Liver (tissue), 9 donors: Measurements from ENCODE around the gene SIRPA. TPM values are rescaled to one million over a fixed set of nuclear protein-coding genes. Genes with fewer than 3 reads are reported as not detected.

Source experiments
- DNase-seq: peaks from one replicate; pipeline ENCODE4 v3.0.0-alpha.2; 2017; ENCODE audit warnings: low spot score
- H3K27ac ChIP-seq, 2 donors: one replicate each; pipeline ENCODE4 v1.7.0; 2013; ENCODE audit warnings: inconsistent platforms in 2 of 2, low read length in 2 of 2, control low read depth in 1 of 2, low read depth in 1 of 2, mild to moderate bottlenecking in 1 of 2
- H3K27me3 ChIP-seq, 4 donors: one replicate each; pipeline versions ENCODE4 v1.6.1 to v1.7.0; 2013; ENCODE audit warnings: low read length in 3 of 4, inconsistent platforms in 1 of 4, mild to moderate bottlenecking in 1 of 4, moderate library complexity in 1 of 4; ENCODE audit not compliant: control insufficient read depth in 4 of 4, insufficient read depth in 4 of 4
- H3K36me3 ChIP-seq, 4 donors: one replicate each; pipeline versions ENCODE4 v1.6.1 to v1.7.0; 2013; ENCODE audit warnings: low read length in 3 of 4, mild to moderate bottlenecking in 3 of 4, low read depth in 1 of 4, moderate library complexity in 1 of 4; ENCODE audit not compliant: control insufficient read depth in 4 of 4, insufficient read depth in 3 of 4
- H3K4me1 ChIP-seq, 4 donors: one replicate each; pipeline versions ENCODE4 v1.6.1 to v1.7.0; 2013; ENCODE audit warnings: low read length in 3 of 4, mild to moderate bottlenecking in 3 of 4, moderate library complexity in 1 of 4; ENCODE audit not compliant: control insufficient read depth in 4 of 4, insufficient read depth in 4 of 4
- H3K4me3 ChIP-seq, 3 donors: one replicate each; pipeline versions ENCODE4 v1.6.1 to v1.7.0; 2013; ENCODE audit warnings: low read length in 3 of 3, control low read depth in 1 of 3, low read depth in 1 of 3, mild to moderate bottlenecking in 1 of 3
- H3K9ac ChIP-seq, 2 donors: one replicate each; pipeline ENCODE4 v1.7.0; 2013; ENCODE audit warnings: low read length in 2 of 2, mild to moderate bottlenecking in 2 of 2, moderate library complexity in 2 of 2, control low read depth in 1 of 2, low read depth in 1 of 2
- H3K9me3 ChIP-seq, 4 donors: one replicate each; pipeline versions ENCODE4 v1.6.1 to v1.7.0; 2013; ENCODE audit warnings: low read length in 3 of 4; ENCODE audit not compliant: control insufficient read depth in 4 of 4
- FOXA2 ChIP-seq: IDR thresholded peaks from 2 replicates; pipeline ENCODE4 v1.6.1; 2016; ENCODE audit warnings: antibody characterized with exemption
- HNF4A ChIP-seq, 2 donors: conservative IDR thresholded peaks; 2 replicates each; pipeline ENCODE4 v1.6.1; 2016; ENCODE audit warnings: antibody characterized with exemption in 2 of 2, mild to moderate bottlenecking in 2 of 2
- JUND ChIP-seq, 2 donors: IDR thresholded peaks; 2 replicates each; pipeline ENCODE4 v1.6.1; 2016; ENCODE audit warnings: antibody characterized with exemption in 2 of 2
- NR2F2 ChIP-seq: IDR thresholded peaks from 2 replicates; pipeline ENCODE4 v1.6.1; 2016; ENCODE audit warnings: antibody characterized with exemption
- RAD21 ChIP-seq, 2 donors: IDR thresholded peaks; 2 replicates each; pipeline ENCODE4 v1.6.1; 2016; ENCODE audit warnings: antibody characterized with exemption in 2 of 2, mild to moderate bottlenecking in 2 of 2
- SP1 ChIP-seq: IDR thresholded peaks from 2 replicates; pipeline ENCODE4 v1.6.1; 2018; ENCODE audit warnings: antibody characterized with exemption, mild to moderate bottlenecking
- YY1 ChIP-seq: IDR thresholded peaks from 2 replicates; pipeline ENCODE4 v1.6.1; 2016; ENCODE audit warnings: antibody characterized with exemption, mild to moderate bottlenecking
- WGBS: extraction: QIAGEN DNeasy Blood & Tissue Kit; methylation state at CpG from one replicate; pipeline ENCODE4 v1.1.7; 2013; 5-methylcytosine and 5-hydroxymethylcytosine counted together
- polyA plus RNA-seq, 2 donors: library from polyadenylated mRNA; stranded (reverse) in 1 of 2; unstranded in 1 of 2; fragments of 200-250 nt in 1 of 2; fragments of >200 nt in 1 of 2; fragmentation: Nextera tagmentation in 1 of 2; extraction: Ambion mirVana in 1 of 2; gene quantifications; one replicate each; pipeline versions ENCODE4 v1.2.1 to v1.2.3, GENCODE V29; 2013 to 2015
- total RNA-seq, 2 donors: library from RNA; depleted of rRNA; stranded (reverse); fragments of >200 nt; gene quantifications; one replicate each; pipeline ENCODE4 v1.2.3, GENCODE V29; 2014
- TF ChIP-seq, protein P1 (sequence below): IDR thresholded peaks from 2 replicates; pipeline ENCODE4 v1.6.1; 2016; ENCODE audit warnings: antibody characterized with exemption
- TF ChIP-seq, protein P2 (sequence below): IDR thresholded peaks from 2 replicates; pipeline ENCODE4 v1.6.1; 2016; ENCODE audit warnings: antibody characterized with exemption
- TF ChIP-seq, protein P3 (sequence below): IDR thresholded peaks from 2 replicates; pipeline ENCODE4 v1.6.1; 2016; ENCODE audit warnings: antibody characterized with exemption
- TF ChIP-seq, protein P4 (sequence below): fragments of 150-350 bp; IDR thresholded peaks from 2 replicates; pipeline ENCODE4 v1.5.1; 2017; ENCODE audit warnings: improper control_type of control experiment, low read depth, low read length; ENCODE audit not compliant: missing input control
- donor health status: healthy.
- donor health status: healthy.
- donor health status: healthy.
- donor health status: healthy.
- donor health status: healthy.

Gene SIRPA
- total and polyA plus RNA-seq, 4 donors = 5.4 to 47.5 (median 23.2) TPM

DNA sequence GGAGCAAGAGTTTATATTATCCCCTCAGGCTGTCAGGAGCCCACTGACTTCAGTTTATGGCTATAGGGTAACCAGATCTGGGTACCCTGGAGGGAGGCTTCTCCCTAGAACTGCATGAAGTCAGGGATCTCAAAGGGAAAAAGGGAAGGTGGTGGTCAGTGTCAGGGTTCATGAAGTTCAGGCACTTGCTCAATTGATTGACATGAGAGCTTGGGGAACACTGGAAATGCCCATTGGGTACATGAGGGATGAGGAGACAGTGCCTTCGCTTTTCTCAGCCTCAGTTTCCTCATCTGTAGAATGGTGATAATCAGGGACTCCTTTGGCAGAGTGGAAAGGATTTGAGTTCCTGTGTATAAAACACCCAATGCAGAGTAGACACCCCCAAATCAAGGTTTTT, 22.6 kb downstream of the SIRPA start:
- DNase-seq = no peak
- no peaks in the 10 kb centered on the region for H3K27me3 ChIP-seq

DNA sequence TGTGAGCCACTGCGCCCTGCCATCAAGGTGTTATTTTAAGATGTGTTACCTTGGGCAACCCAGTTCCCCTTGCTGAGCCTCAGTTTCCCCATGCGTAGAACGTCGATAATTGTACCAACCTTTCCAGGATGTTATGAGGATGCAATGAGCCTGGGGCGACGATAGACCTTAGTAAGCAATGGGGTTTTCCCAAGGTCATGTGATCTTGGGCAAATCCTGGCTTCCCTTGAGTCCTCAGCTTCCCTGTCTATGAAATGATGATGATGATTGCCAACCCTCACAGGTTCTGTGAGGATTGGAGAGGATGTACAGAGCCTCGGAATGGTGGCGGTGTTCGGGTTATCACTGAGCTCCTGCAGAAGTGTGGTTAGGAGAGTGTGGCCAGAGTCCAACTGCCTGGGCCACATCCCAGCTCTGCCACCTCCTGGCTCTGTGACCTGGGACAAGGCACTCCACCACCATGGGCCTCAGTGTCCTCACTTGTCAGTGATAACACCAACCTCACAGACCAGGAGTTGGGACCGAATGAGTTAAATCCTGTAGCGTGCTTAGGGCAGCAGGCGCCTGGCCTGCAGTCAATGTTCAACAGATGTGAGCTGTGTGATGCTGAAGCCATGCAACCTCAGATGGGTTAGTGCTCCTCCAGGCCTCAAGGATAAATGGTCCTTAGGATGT, 23.4 kb downstream of the SIRPA start:
- WGBS = 82% methylated on average over 12 of the region's 12 CpGs
- TF ChIP-seq SP1 (no peak), FOXA2 (no peak), RAD21 (IDR thresholded peaks at IDR 0.05) (peak in 1 of 2 donors; percentile 41)
- TF ChIP-seq, protein P1, sequence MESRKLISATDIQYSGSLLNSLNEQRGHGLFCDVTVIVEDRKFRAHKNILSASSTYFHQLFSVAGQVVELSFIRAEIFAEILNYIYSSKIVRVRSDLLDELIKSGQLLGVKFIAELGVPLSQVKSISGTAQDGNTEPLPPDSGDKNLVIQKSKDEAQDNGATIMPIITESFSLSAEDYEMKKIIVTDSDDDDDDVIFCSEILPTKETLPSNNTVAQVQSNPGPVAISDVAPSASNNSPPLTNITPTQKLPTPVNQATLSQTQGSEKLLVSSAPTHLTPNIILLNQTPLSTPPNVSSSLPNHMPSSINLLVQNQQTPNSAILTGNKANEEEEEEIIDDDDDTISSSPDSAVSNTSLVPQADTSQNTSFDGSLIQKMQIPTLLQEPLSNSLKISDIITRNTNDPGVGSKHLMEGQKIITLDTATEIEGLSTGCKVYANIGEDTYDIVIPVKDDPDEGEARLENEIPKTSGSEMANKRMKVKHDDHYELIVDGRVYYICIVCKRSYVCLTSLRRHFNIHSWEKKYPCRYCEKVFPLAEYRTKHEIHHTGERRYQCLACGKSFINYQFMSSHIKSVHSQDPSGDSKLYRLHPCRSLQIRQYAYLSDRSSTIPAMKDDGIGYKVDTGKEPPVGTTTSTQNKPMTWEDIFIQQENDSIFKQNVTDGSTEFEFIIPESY = no peak
- TF ChIP-seq, protein P2, sequence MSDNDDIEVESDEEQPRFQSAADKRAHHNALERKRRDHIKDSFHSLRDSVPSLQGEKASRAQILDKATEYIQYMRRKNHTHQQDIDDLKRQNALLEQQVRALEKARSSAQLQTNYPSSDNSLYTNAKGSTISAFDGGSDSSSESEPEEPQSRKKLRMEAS = no peak
- TF ChIP-seq, protein P3, sequence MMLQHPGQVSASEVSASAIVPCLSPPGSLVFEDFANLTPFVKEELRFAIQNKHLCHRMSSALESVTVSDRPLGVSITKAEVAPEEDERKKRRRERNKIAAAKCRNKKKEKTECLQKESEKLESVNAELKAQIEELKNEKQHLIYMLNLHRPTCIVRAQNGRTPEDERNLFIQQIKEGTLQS = no peak
- Histone ChIP-seq H3K27ac (no peak overlapping the region), H3K4me1 (peaks cover 0 to 10% (median 5%) of the 10 kb centered on the region in 4 donors), H3K36me3 (peaks cover 0 to 57% (median 34%) of the 10 kb centered on the region in 4 donors), H3K9me3 (no peaks in the 10 kb centered on the region), H3K9ac (no peak overlapping the region), H3K27me3 (no peaks in the 10 kb centered on the region), H3K4me3 (no peak overlapping the region)
- no peak for DNase-seq

More for the DNA sequence above, 22.6 kb downstream of the SIRPA start:
- Histone ChIP-seq H3K4me3 (no peak overlapping the region), H3K4me1 (peaks cover 2 to 10% (median 5%) of the 10 kb centered on the region in 4 donors), H3K27ac (no peak overlapping the region), H3K36me3 (peaks cover 0 to 51% (median 29%) of the 10 kb centered on the region in 4 donors), H3K9me3 (no peaks in the 10 kb centered on the region), H3K9ac (no peak overlapping the region)
- TF ChIP-seq FOXA2 = no peak
- TF ChIP-seq, protein P2 = no peak
- TF ChIP-seq JUND (IDR thresholded peaks at IDR 0.05) = no peak
- TF ChIP-seq, protein P1 = no peak
- TF ChIP-seq YY1 = no peak
- TF ChIP-seq HNF4A (conservative IDR thresholded peaks at IDR 0.05) = no peak
- TF ChIP-seq NR2F2 = no peak
- TF ChIP-seq, protein P4, sequence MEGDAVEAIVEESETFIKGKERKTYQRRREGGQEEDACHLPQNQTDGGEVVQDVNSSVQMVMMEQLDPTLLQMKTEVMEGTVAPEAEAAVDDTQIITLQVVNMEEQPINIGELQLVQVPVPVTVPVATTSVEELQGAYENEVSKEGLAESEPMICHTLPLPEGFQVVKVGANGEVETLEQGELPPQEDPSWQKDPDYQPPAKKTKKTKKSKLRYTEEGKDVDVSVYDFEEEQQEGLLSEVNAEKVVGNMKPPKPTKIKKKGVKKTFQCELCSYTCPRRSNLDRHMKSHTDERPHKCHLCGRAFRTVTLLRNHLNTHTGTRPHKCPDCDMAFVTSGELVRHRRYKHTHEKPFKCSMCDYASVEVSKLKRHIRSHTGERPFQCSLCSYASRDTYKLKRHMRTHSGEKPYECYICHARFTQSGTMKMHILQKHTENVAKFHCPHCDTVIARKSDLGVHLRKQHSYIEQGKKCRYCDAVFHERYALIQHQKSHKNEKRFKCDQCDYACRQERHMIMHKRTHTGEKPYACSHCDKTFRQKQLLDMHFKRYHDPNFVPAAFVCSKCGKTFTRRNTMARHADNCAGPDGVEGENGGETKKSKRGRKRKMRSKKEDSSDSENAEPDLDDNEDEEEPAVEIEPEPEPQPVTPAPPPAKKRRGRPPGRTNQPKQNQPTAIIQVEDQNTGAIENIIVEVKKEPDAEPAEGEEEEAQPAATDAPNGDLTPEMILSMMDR = no peak
- WGBS = 100% methylated on average over 1 of the region's 1 CpG
